HAP-1 (cell line): ENCODE measurements around the gene MRPL14.

ENCODE experiments used
- DNase-seq, 2 experiments: peaks; one replicate each; pipeline ENCODE4 v3.0.0-alpha.2; 2016 to 2020; ENCODE audit warnings: low spot score in 2 of 2
- H3K27me3 ChIP-seq: fragments of 250-450 bp; sonication (Bioruptor Pico); 2 replicates; pipeline ENCODE4 v1.5.1; 2020; ENCODE audit warnings: low read depth, mild to moderate bottlenecking, moderate library complexity
- H3K36me3 ChIP-seq: fragments of 250-450 bp; sonication (Bioruptor Pico); replicated peaks from 2 replicates; pipeline ENCODE4 v1.5.1; 2020; ENCODE audit warnings: mild to moderate bottlenecking
- H3K4me1 ChIP-seq: fragments of 250-450 bp; sonication (Bioruptor Pico); 2 replicates; pipeline ENCODE4 v1.5.1; 2020; ENCODE audit warnings: mild to moderate bottlenecking
- H3K4me3 ChIP-seq: fragments of 250-450 bp; sonication (Bioruptor Pico); 2 replicates; pipeline ENCODE4 v1.5.1; 2020; ENCODE audit warnings: mild to moderate bottlenecking, moderate library complexity
- H3K9me3 ChIP-seq: fragments of 250-450 bp; sonication (Bioruptor Pico); 2 replicates; pipeline ENCODE4 v1.5.1; 2020; ENCODE audit warnings: mild to moderate bottlenecking, moderate library complexity
- in situ Hi-C: fragments of 300-500 bp; cut with MboI; formaldehyde crosslinking; loops from 3 replicates; pipeline ENCODE4 v1.14.3; 2020; ENCODE audit warnings: low sequenced_read_pairs, inconsistent platforms, mixed read lengths

MRPL14 gene

DNA sequence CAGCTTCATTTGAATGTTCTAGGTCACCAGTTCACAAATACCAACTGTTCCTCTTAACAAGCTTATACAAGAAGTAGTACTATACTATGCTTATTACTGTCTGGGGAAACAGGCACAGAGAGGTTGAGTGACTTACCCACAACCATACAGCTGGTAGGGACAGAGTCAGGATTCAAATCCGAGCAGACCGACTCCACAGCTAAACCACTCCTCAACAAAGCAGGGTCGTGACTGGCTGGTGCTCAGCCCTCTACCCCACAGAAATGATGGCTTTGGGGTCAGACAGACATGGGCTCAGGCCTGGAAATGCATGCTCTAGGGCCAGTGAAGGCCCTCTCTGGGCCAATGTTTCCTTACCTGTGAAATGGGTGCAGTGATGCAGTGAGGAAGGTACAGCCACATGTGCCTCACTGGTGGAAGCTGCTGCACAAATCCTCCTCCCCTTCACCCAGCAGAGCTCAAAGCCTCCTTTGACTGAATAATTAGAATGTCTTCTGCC lies 63.6 kb downstream of the MRPL14 start:
- no peak for DNase-seq
- Histone ChIP-seq H3K36me3 (no peaks in the 10 kb centered on the region), H3K4me1 (no peaks in the 10 kb centered on the region), H3K9me3 (no peaks in the 10 kb centered on the region), H3K27me3 (no peaks in the 10 kb centered on the region), H3K4me3 (no peak overlapping the region)
- in situ Hi-C loops = no loop called here
